ENCODE results near the gene STARD10.
"Not testable (repeated sequence)": the region's sequence is repeated elsewhere in the genome, so short reads cannot be mapped to it uniquely, and the experiment has no call there.

Gene STARD10

GRCh38 chr11:72805216-72805615 lies 11.4 kb upstream of the STARD10 start:
- no peak overlapping the region for H3K4me3 ChIP-seq (ENCODE audit: low read depth, low read length)
- no peak for DNase-seq (ENCODE audit: low read depth)
- no peak for TF ChIP-seq CTCF (IDR thresholded peaks at IDR 0.05; ENCODE audit: low read depth, low read length, missing control alignments)

- DNase-seq (ENCODE audit: low read depth) = no peak
- H3K4me3 ChIP-seq (ENCODE audit: low read depth, low read length) = no peak overlapping the region
- TF ChIP-seq CTCF (IDR thresholded peaks at IDR 0.05; ENCODE audit: low read depth, low read length, missing control alignments) = no peak
Observed at GRCh38 chr11:72802822-72803221, 9.0 kb upstream of the STARD10 start.

GRCh38 chr11:72799441-72799840 lies 5.6 kb upstream of the STARD10 start:
- no peak overlapping the region for H3K4me3 ChIP-seq (ENCODE audit: low read depth, low read length)

GRCh38 chr11:72798361-72798760 lies 4.5 kb upstream of the STARD10 start:
- no peak for TF ChIP-seq CTCF (IDR thresholded peaks at IDR 0.05; ENCODE audit: low read depth, low read length, missing control alignments)
- no peak overlapping the region for H3K4me3 ChIP-seq (ENCODE audit: low read depth, low read length)
- no peak for DNase-seq (ENCODE audit: low read depth)

More at GRCh38 chr11:72799441-72799840, 5.6 kb upstream of the STARD10 start:
- TF ChIP-seq CTCF (IDR thresholded peaks at IDR 0.05; ENCODE audit: low read depth, low read length, missing control alignments) = no peak
- DNase-seq (ENCODE audit: low read depth) = no peak

GRCh38 chr11:72793076-72793424 lies 797 bp downstream of the STARD10 start:
- DNase-seq (ENCODE audit: low read depth) = no peak
- H3K4me3 ChIP-seq (ENCODE audit: low read depth, low read length) = peak overlapping the region; percentile 19; the same call in 1 of the 2 replicates
- TF ChIP-seq CTCF (IDR thresholded peaks at IDR 0.05; ENCODE audit: low read depth, low read length, missing control alignments) = no peak

GRCh38 chr11:72792437-72793021 lies 1.3 kb downstream of the STARD10 start:
- DNase-seq (ENCODE audit: low read depth) = no peak
- no peak overlapping the region for H3K4me3 ChIP-seq (ENCODE audit: low read depth, low read length)
- TF ChIP-seq CTCF (IDR thresholded peaks at IDR 0.05; ENCODE audit: low read depth, low read length, missing control alignments) = no peak

GRCh38 chr11:72791228-72791627 lies 2.6 kb downstream of the STARD10 start:
- H3K4me3 ChIP-seq (ENCODE audit: low read depth, low read length); DNase-seq (ENCODE audit: low read depth): not testable (repeated sequence)
